Anterior cingulate cortex (tissue), 58 donors: ENCODE data around the gene MTNR1B.

Source experiments
- DNase-seq, 58 donors: peaks; one replicate each; lab custom pipeline; 2025; lab: John Stamatoyannopoulos, UW

MTNR1B gene

DNA sequence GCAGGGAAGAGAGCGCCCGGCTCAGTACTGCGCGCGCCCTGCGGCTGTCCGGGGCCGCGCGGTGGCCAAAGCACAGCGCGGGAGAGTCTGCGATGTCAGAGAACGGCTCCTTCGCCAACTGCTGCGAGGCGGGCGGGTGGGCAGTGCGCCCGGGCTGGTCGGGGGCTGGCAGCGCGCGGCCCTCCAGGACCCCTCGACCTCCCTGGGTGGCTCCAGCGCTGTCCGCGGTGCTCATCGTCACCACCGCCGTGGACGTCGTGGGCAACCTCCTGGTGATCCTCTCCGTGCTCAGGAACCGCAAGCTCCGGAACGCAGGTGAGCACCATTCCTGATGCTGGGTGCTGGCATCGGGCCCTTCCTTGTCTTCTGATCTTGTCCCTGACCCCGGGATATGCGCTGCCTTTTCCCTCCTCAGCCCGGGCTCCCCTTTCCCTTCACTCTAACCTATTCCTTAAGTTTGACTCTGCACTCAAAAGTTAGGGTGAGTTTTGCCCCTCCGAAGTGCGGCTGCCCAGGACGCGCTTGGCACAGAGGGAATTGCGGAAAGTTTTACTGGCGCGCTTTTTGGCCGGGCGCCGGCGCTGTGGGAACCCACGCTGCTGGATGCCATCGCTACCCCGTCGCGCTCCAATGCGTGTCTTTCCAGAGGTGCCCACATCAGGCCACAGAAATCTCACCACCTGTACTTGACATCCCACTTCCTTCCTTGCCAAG lies at the start of gene MTNR1B:
Gene MTNR1B (plus strand): TSS at position 18 of the 714 bp plus-strand sequence. CDS start 75 bp downstream, at position 93.
- DNase-seq, result no peak

DNA sequence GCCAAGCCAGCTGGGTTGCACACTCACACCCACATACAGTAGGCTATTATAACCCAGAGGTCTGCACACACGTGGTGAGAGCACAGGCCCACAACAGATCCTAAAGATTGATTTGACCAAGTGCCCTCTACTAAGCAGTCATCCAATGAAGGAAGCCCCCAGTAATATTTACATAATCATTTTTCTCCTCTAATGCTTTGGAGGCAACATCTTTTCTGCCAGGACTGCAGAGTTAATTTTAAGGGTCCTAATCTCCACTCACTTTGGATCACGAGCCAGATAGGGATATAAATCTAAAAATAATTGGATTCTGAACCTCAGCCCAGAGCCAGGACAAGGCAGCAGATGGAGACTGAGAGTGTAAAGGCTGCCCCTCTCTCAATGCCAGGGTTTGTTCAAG lies 49.1 kb upstream of the MTNR1B start:
- DNase-seq, result no peak

DNA sequence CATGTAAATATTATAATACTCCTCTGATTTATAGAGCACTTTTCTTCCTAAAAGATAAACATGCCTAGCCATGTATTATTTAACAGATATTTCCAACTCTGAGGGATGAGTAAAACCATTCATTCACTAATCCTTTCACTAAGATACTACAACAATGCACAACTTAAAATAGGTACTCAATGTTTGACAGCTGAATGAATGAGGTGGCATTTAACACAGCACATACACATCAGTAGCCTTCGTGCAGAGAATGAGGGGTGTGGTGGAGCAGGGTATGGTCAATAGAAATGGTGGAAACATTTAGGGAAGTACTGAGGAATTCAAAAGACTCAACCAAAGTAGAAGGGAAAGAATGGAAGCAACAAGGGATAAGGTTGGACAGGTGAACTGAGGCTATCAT lies 46.7 kb upstream of the MTNR1B start:
- no peak for DNase-seq

DNA sequence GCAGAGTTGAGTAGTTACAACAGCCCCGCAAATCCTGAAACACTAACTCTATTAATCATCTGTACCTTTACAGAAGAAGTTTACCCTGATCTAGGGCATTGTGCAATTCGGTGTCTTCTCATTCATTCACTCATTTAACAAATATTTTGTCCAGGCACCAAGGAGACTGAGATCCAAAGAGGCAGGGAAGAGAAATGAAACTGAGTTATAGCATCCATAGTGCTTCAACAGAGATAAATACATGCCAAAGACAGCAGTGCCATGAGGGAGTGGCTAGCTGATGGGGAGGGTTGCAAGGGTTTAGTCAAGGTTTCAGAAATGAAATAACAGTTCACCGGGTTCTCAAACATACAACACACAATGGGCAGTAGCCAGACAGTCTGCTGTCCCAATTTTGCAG lies 40.2 kb upstream of the MTNR1B start:
- DNase-seq, result no peak

DNA sequence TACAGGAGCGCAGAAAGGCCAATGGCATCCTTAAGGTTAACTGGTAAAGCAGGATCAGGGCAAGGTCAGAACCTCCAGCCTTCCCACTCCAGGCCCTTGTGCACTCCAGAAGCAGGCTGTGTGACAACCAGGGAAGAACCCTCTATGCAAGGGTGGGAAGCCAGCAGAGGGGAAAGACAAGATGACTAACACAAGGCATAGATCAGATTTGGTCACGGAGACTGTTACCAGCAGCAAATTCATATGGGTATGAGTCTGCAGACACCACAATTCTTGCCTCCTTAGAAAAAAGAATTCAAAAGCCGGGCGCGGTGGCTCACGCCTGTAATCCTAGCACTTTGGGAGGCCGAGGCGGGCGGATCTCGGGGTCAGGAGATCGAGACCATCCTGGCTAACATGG lies 39.8 kb upstream of the MTNR1B start:
- no peak for DNase-seq

DNA sequence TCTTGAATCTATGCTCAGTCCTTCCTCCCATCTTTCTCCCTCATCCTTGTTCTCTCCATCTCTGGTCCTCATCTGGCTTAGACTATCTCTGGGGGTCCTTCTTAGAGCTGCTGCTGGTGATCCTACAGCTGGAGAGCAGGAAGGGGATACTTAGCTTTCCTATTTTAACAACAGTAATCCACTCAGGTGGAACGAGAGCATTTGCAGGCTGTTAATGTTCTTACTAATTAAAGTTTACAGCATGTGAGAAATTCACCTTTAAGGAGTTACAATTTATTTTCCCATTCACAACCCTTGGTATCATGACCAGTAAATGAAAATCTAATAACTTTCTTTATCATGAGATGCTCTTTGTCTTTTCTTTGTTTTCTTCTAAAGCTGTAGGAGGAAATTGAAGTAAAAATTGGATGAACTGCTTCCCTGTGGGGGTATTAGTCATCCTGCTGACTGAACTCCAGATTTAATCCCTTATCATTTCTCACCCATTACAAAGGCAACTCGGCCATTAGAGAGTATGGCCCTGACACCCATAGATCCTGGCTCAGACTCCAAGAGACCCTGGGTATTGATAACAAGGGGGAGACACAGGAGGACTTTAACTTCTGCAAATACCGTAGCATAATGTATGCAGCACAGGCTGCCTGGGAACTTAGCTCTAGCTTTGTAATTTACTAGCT lies 37.6 kb upstream of the MTNR1B start:
- no peak for DNase-seq

DNA sequence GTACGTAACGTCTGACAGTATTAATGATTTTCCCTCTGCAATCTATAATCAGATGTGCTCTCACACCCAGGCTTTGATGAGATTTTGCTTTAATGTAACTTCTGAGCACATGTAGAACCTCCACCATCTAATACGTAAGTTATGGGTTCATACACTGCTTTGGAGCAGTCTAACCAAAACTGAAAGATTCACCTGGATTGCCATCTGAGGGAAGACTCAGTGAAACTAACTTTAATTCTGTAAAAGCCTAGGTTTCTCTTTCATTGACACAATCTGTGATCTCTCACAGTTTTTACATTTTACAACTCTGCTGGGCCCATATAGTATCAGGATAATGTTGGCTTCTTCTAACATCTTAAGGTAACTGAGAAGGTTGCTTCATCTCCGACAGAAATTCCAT lies 30.1 kb upstream of the MTNR1B start:
- no peak for DNase-seq

DNA sequence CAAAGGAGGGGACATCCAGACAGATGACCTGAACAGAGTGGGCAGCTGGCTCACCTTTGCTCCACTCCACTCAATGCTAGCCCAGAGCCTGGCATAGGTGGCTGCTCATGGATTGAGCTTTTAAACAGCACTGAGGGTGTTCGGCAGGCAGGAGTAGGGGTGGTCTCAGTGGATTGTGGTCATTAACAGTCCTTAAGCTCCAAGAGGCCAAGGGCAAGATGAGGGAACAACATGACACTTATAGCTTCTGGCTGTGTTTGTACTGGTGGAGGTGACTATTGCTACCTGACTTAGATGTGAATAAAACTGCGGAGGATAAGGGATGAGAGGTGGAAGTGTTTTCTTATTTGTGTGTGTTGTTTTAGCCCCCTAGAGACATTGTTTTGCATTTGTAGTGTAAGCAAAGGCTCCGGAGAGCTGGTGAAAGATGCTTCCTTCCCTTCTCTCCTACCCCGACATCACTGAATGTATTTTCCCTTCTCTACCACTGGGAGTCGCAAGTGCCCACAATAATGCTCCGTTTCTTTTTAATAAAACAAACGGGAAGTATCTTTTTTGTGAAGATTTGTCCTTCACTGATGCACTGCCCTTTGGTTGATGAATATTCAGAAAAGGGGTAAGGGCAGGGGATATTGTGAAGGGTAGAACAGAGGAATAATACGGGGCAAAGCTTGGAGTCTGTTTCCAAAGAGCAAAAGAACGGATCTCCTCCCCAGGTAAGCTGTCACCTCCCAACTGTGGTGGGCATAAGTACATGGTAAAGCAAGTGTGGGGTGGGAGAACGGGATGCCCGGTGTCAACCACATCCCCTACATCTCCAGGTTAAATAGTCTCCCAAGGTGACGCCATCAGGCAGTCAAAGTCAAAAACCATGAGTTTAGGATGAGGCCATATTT lies 27.5 kb upstream of the MTNR1B start:
- DNase-seq, result peak in 3 of 58 donors; percentile 1 to 4 (median 1)

DNA sequence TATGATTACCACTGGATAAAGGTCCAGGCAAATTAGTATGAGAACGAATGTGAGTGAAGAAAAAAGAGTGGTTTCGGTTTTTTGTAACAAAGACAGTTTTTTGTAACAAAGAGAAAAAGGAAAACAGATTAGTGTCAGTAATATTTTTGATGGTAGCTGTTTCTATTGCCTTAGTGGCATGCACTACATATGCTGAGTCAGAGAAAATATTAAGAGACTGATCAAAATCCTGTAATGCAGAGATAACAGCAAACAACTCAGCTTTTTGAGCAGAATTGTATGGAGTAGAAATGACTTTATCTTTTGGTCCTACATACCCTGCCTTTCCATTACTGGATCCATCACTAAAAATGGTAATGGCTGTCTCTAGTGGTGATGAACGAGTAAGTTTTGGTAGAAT lies 22.7 kb upstream of the MTNR1B start:
- DNase-seq, result no peak

DNA sequence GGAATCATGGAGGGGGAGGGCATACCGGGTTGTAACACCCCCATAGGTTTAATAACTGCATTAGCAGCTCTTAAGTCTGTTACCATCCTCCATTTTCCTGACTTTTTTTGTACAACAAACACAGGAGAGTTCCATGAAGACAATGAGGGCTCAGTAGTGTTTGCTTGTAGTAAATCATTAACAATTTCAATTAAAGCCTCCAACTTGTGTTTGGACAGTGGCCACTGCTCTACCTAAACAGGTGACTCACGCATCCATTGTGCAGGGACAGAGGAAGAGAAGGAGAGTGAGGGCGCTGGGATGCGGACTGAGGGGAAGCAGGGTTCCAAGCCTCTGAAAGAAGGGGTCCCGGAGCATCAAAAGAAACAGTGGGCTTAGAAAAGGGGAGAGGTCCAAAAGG lies 21.3 kb upstream of the MTNR1B start:
- no peak for DNase-seq

DNA sequence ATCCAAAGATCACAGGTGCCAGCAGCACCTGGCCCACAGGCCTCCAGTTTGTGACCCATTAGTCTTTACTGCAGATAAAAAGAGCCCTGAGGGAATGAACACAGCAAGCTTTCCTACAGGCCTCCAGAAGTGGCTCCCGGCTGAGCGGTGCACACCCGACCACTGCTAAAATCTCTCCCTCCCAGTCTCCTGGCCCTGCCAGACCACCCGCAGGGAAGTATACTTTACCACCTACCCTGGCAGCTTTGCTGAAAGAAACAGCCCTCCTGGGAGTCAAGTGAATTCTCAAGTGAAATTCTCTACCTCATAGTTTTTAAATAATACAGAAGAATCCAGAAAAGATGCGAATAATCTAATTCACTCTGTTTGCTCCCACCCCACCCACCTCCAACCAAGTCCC lies 15.4 kb upstream of the MTNR1B start:
- no peak for DNase-seq

DNA sequence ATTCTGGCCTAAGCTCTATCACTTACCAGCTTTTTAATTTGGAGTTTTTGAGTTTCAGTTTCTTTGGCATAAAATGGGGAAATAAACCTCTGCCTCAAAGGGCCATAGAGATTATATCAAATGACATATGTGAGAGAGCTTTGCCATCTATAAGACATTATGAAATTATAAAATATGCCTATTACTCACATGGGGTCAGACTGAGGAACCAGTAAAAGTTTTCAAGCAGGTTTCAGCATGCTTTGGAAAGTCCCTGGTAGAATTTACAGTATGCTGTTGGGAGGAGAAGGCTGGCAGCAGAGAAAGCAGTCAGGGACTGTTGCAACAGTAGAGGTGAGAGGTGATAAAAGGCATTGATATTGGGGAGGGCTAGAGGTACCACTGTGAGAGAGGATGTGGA lies 13.6 kb upstream of the MTNR1B start:
- DNase-seq, result no peak

DNA sequence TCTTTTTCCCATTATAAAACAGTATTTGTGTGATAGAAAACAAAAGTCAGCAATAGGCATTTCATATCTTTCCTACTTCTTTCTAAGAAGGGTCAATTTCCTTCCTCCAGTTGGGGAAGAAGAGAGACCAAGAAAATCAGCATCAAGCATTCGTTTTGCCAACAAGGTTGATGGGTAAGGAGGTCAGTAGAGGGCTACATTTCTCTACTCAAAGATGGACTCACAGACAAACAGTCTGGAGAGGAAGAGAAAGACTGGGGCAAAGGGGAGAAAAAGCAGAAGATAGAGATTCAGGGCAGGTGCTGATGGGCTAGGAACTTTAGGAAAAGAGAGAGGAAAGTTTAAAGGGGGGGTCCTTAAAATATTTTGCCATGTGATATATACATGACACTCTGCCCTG lies 8.6 kb upstream of the MTNR1B start:
- DNase-seq, result no peak

DNA sequence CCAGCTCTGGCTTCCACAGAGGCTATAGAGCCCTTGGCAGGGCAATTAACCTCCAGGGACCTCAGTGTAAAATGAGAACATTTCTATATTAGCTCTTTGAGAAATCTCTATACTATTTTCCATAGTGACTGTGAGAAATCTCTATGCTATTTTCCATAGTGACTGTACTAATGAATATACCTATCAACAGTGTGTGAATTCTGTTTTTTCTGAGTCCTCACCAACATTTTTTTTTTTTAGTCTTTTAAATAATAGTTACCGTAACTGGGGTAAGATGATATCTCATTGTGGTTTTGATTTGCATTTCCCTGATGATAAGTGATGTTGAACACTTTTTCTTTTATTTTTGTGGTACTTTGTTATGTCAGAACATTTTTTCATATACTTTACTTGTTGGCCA lies 7.0 kb upstream of the MTNR1B start:
- DNase-seq, result no peak

DNA sequence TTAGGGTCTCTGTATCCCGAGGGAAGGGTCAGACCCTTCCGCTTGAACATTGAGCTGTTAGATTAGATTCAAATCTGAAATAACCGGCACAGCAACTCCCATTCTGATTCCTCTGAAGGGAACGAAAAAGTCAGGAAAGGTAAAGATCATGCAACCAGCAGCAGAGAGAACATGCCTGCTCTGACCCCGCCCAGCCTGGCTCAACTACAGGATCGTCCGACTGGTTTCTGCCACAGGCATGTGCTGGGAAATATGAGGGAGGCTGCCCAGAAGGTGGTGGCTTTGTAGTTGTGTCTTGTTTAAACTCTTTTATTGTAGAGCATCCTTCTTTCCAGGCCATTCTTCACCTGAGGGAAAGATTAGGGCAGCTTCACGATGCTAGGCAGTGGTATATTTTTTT lies 5.0 kb upstream of the MTNR1B start:
- no peak for DNase-seq

DNA sequence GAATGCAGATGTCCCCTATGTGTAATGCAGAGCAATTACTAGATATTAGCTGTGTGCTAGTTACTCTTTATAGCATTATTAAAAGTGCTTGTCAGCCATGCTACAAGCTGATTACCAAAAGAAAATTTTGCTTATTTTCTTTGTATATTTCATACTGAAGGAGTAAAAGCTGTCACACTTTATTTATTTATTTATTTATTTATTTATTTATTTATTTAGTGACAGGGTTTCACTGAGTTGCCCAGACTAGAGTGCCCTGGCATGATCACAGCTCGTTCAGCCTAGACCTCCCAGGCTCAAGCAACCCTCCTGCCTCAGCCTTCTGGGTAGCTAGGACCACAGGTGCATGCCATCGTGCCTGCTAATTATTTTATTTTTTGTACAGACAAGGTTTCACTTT lies 4.3 kb upstream of the MTNR1B start:
- DNase-seq, result no peak

DNA sequence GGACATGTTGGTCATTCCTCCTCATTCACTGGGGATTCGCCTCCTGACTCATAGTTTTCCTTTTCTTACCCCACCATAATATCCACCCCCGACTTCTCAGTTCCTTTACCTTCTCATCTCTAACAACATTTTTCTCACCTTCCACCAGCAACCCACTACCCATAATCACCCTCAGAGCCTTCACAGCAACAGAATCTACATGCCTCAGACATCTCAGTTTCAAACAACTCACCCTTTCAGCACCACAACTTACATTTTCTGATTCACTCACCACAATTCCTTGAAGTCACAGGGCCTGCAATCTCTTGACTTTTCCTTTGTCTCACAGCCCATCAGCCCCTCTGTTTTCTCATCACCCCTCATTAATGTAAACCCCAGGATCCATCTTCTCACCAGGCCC lies 2.3 kb upstream of the MTNR1B start:
- DNase-seq, result no peak

DNA sequence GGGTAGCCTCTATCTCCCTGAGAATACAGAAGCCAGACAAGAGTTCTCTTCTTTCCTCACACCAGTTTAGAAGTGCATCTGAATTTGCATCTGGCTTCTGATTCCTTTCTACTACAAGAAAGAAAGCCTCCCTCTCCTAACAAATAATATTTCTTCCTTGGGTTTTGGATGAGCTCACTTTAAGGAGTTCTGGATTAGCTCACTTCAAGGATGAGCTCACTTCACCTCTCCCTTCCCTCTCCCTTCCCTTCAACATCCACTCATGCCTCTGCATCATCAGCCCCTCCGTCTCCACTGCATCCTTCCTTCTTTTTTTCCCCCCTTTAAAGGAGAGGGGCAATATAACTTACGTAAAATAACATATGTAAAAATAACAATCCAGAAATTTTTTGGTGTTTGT lies 1.6 kb upstream of the MTNR1B start:
- no peak for DNase-seq

DNA sequence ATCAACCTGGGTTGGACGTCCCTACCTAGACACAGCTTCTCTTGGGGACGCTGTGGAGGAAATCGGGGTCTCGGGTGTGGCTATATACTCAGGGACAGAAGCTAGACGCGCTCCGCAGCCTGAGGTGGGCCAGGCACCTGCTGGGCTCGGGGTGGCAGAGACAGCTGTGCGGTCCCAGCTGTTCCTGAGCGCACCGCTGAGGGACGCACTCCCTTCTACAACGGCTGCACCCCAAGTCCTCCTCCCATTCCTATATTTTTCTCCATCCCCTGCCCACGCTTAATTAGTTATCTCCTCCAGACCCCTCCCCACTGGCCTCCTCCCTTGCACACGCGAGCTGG lies 188 bp upstream of the MTNR1B start:
- no peak for DNase-seq

DNA sequence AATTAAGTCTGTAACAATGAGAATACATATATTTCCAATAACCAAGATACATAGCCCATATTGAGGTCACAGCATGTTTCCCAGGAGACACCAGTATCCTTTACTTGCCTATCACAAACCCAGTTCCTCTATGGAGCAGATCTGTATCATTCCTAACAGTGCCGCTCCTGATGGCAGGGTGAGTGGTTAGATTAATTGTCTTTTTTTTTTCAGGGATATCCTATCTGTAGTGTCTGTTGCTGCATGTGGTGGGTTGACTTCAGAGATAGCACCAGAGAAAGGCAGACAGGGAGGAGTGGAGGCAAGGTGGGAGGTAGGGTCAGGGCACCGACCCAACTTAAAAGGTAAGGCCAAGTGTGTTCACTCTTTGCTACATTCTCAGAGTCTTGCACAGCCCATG lies 2.8 kb downstream of the MTNR1B start:
- no peak for DNase-seq

DNA sequence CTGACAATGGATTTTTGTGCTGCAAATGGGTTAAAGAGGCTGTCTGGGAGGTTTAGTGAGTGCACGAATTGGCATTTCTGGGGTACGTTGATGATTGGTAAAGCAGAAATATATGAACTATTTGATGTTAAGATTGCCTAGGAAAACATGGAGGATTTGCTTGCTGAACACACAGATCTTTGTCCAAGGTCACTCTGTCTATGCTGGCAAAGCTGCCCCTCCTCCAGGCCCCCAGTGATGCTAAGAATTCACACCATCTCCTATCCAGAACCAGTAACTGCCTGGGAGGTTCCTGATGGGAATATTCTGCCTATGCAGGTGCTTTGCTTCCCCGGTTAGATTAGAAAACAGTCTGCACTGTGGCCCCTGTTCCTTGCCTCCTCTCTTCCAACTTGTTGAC lies 5.8 kb downstream of the MTNR1B start:
- DNase-seq, result no peak

DNA sequence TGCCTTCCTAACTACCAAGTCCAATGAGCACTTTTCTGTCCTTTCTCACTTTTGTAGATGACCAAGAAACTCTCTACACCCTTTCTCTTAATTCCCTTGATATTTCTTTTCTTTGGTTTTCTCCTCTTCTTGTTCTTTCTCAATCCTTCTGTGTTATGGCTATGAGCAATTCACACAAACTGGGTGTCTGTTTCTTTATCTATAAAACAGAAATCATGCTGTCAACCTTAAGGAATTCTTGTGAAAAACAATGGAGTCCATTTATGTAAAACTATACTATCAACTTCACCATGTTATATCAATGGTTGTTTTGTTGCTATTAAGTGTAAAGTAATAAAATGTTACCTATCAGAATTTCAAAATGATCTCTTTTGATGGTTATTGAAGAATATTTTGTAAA lies 7.2 kb downstream of the MTNR1B start:
- DNase-seq, result no peak
